Smooth muscle cell (in vitro differentiated cells): ENCODE measurements around the gene ZNF467. TPM values are rescaled to one million over a fixed set of nuclear protein-coding genes. Genes with fewer than 3 reads are reported as not detected.

Experiments
- DNase-seq: peaks from one replicate; lab custom pipeline; 2025; ENCODE audit not compliant: unreplicated experiment; lab: John Stamatoyannopoulos, UW
- H2AFZ ChIP-seq: fragments of 200-600 bp; sonication (generic); 2 replicates; pipeline ENCODE4 v1.6.0; 2016; ENCODE audit warnings: antibody characterized with exemption, low read depth, mild to moderate bottlenecking
- H3F3A ChIP-seq: fragments of 200-600 bp; sonication (generic); 2 replicates; pipeline ENCODE4 v1.6.0; 2017; ENCODE audit warnings: antibody characterized with exemption, low read depth
- H3K27ac ChIP-seq: fragments of 200-600 bp; sonication (generic); 2 replicates; pipeline ENCODE4 v1.5.1; 2016; ENCODE audit warnings: low read depth, mild to moderate bottlenecking
- H3K27me3 ChIP-seq: fragments of 200-600 bp; sonication (generic); 2 replicates; pipeline ENCODE4 v1.6.1; 2016; ENCODE audit warnings: low read depth, mild to moderate bottlenecking
- H3K36me3 ChIP-seq: fragments of 200-600 bp; sonication (generic); 2 replicates; pipeline ENCODE4 v1.5.1; 2016; ENCODE audit warnings: low read depth
- H3K4me1 ChIP-seq: fragments of 200-600 bp; sonication (generic); 2 replicates; pipeline ENCODE4 v1.5.1; 2016; ENCODE audit warnings: low read depth
- H3K4me2 ChIP-seq: fragments of 200-600 bp; sonication (generic); 2 replicates; pipeline ENCODE4 v1.6.0; 2016; ENCODE audit warnings: mild to moderate bottlenecking
- H3K4me3 ChIP-seq: fragments of 200-600 bp; sonication (generic); 2 replicates; pipeline ENCODE4 v1.5.1; 2016; ENCODE audit warnings: mild to moderate bottlenecking
- H3K79me2 ChIP-seq: fragments of 200-600 bp; sonication (generic); 2 replicates; pipeline ENCODE4 v1.6.0; 2016; ENCODE audit warnings: low read depth, mild to moderate bottlenecking
- H3K9ac ChIP-seq: fragments of 200-600 bp; sonication (generic); 2 replicates; pipeline ENCODE4 v1.6.0; 2016; ENCODE audit warnings: low read depth
- H3K9me3 ChIP-seq: fragments of 200-600 bp; sonication (generic); replicated peaks from 2 replicates; pipeline ENCODE4 v1.5.1; 2016; ENCODE audit warnings: low read depth
- H4K20me1 ChIP-seq: fragments of 200-600 bp; sonication (generic); 2 replicates; pipeline ENCODE4 v1.6.0; 2016; ENCODE audit warnings: low read depth
- WGBS: methylation state at CpG from one replicate; pipeline ENCODE4 v1.1.7; 2016; ENCODE audit warnings: low lambda C conversion rate; 5-methylcytosine and 5-hydroxymethylcytosine counted together
- polyA plus RNA-seq: library from polyadenylated mRNA; unstranded; fragments of >200 nt; fragmentation: Nextera tagmentation; extraction: Ambion mirVana; gene quantifications from 2 replicates; pipeline ENCODE4 v1.2.1, GENCODE V29; 2016
- total RNA-seq: library from RNA; depleted of rRNA; stranded (reverse); fragments of >200 nt; gene quantifications from 2 replicates; pipeline ENCODE4 v1.2.3, GENCODE V29; 2014
- TF ChIP-seq, protein P1 (sequence below): fragments of 200-600 bp; sonication (generic); IDR thresholded peaks from 2 replicates; pipeline ENCODE4 v1.5.1; 2017; ENCODE audit warnings: borderline replicate concordance, mild to moderate bottlenecking, antibody characterized with exemption; ENCODE audit not compliant: insufficient read depth, poor library complexity, severe bottlenecking

The ZNF467 gene
- total and polyA plus RNA-seq, 2 experiments from 2014 or later: 2.0 to 8.2 TPM

DNA sequence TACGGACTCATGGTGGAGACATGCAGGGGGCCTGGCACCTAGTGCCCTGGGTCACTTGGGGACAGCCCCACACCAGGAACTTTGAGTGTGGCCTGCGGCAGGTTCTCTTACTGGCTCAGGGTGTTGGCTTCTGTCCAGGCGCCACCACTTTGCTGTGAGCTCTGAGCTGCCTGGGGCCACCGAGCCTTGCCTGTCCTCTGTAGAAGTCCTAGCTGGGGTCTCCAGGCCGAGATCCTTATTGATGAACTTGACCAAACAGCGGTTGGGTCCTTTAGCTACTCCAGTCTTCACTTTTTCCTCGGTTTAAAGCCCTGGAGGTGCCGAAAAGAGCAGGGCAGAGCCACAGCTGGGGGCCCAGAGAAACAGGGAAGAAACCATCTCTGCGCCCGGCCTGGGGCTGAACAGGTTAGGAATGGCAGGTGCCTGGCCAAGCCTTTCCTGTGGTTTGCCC, 41.3 kb downstream of the ZNF467 start:
- H3K9me3 ChIP-seq: no peaks in the 10 kb centered on the region
- H3K79me2 ChIP-seq: no peaks in the 10 kb centered on the region
- TF ChIP-seq, protein P1, sequence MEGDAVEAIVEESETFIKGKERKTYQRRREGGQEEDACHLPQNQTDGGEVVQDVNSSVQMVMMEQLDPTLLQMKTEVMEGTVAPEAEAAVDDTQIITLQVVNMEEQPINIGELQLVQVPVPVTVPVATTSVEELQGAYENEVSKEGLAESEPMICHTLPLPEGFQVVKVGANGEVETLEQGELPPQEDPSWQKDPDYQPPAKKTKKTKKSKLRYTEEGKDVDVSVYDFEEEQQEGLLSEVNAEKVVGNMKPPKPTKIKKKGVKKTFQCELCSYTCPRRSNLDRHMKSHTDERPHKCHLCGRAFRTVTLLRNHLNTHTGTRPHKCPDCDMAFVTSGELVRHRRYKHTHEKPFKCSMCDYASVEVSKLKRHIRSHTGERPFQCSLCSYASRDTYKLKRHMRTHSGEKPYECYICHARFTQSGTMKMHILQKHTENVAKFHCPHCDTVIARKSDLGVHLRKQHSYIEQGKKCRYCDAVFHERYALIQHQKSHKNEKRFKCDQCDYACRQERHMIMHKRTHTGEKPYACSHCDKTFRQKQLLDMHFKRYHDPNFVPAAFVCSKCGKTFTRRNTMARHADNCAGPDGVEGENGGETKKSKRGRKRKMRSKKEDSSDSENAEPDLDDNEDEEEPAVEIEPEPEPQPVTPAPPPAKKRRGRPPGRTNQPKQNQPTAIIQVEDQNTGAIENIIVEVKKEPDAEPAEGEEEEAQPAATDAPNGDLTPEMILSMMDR: no peak
- H3K27ac ChIP-seq: no peak overlapping the region
- no peak for DNase-seq
- no peaks in the 10 kb centered on the region for H4K20me1 ChIP-seq
- no peaks in the 10 kb centered on the region for H3K4me1 ChIP-seq
- no peak overlapping the region for H2AFZ ChIP-seq
- no peaks in the 10 kb centered on the region for H3K27me3 ChIP-seq
- WGBS: 98% methylated on average over 10 of the region's 10 CpGs
- H3F3A ChIP-seq: no peaks in the 10 kb centered on the region
- no peak overlapping the region for H3K4me3 ChIP-seq
- H3K36me3 ChIP-seq: no peaks in the 10 kb centered on the region
- no peak overlapping the region for H3K9ac ChIP-seq
- no peak overlapping the region for H3K4me2 ChIP-seq

- Histone ChIP-seq H3K27ac (no peak overlapping the region), H4K20me1 (no peaks in the 10 kb centered on the region), H3K4me3 (no peak overlapping the region), H3K27me3 (no peaks in the 10 kb centered on the region), H2AFZ (no peak overlapping the region), H3K9ac (no peak overlapping the region), H3K36me3 (no peaks in the 10 kb centered on the region), H3K4me2 (no peak overlapping the region), H3K79me2 (no peaks in the 10 kb centered on the region), H3F3A (no peaks in the 10 kb centered on the region), H3K4me1 (no peaks in the 10 kb centered on the region), H3K9me3 (no peaks in the 10 kb centered on the region)
- WGBS: 98% methylated on average over 14 of the region's 14 CpGs
- DNase-seq: no peak
- TF ChIP-seq, protein P1: no peak
Measured at GRCh38 chr7:149731207-149731955, 42.0 kb downstream of the ZNF467 start.

DNA sequence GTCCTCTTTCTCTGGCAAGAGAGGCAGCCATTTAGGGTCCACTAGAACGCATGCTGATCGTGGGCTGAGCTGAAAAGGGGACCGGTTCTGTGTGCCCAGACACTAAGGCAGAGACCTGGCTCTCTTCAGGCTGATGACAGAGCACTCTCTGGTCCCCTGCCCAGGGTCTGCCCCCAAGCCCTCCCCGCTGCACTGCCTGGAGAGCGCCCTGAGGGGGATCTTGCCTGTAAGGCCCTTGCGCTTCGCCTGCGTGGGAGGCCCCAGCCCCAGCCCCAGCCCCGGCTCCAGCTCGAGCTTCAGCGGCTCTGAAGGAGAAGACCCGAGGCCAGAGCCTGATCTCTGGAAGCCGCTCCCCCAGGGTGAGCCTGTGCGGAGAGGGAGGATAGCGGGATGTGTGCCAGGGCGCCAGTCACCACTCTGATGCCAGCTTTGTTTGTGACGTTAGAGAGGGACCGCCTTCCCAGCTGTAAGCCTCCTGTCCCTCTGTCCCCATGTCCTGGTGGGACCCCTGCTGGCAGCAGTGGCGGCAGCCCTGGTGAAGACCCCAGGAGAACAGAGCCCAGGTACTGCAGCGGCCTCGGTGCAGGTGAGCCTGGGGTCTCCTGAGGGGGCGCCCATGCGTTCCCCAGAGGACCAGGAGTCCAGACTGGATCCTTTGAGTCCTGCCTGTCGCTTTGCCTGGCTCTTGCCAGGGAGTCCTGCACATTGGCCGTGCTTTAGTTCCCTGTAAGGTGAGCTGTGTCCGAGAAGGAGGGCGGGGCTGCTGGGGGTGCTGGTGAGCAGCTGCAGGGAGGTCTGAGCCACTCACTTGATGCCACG, 43.2 kb downstream of the ZNF467 start:
- Histone ChIP-seq H3K27me3 (no peaks in the 10 kb centered on the region), H3F3A (no peaks in the 10 kb centered on the region), H2AFZ (no peak overlapping the region), H3K4me1 (no peaks in the 10 kb centered on the region), H3K4me3 (no peak overlapping the region), H3K27ac (no peak overlapping the region), H3K36me3 (no peaks in the 10 kb centered on the region), H3K4me2 (no peak overlapping the region), H3K9me3 (no peaks in the 10 kb centered on the region), H3K79me2 (no peaks in the 10 kb centered on the region), H4K20me1 (no peaks in the 10 kb centered on the region), H3K9ac (no peak overlapping the region)
- no peak for DNase-seq
- WGBS: 95% methylated on average over 28 of the region's 28 CpGs
- TF ChIP-seq, protein P1: no peak
